GM18526 (cell line): Measurements from ENCODE around the gene POGZ.

Experiments used
- POLR2A ChIP-seq: IDR thresholded peaks from 3 replicates; pipeline ENCODE4 v1.6.1; 2011; ENCODE audit not compliant: insufficient read length; ENCODE audit errors: extremely low read depth

POGZ gene

DNA sequence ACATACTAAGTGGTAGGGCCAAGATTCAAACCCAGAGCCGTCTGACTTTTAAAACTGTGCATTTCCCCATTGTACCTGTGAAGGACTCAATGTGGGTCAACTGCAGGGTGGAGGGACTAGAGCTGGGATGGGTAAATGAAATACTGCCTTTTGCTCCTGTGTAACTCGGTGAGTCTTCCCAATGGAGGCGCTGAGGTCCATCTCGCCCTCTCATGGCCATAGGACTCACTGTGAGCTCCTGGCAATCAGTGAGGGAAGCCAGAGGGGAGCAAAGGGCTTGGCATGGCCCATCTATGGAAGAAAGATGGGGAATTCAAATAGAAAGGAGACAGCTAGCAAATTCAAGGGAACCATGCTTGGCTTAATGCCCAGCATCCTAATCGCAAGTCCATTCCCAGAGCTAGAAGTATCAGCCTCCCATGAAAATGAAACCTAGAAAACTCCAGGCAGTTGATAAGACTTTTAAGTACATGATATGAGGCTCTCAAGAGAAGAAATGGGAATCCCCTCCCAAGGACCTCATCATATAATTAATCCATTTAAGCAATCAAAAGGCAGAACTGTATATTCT lies 26.5 kb upstream of the POGZ start:
- TF ChIP-seq POLR2A: no peak

- TF ChIP-seq POLR2A: no peak
Observed at GRCh38 chr1:151482017-151482416, 22.7 kb upstream of the POGZ start.

GRCh38 chr1:151479462-151479861 lies 20.2 kb upstream of the POGZ start:
- no peak for TF ChIP-seq POLR2A

DNA sequence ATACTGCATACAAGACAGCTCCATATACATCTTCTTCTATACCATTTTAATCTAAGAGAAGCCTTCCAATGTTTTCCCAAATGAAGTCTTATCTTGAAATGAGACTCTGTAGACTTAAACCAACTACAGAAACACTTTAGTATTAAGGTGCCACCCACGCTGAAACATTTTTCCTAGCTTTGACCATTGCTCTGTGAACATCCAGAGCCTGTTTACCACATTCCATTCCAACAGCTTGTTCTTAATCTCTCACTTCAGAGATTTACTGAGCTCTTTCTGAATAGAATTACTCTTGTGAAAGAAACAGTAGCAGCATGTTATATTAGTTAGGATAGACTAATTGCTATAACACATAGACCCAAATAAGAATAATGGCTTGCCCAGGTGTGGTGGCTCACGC lies 19.6 kb upstream of the POGZ start:
- TF ChIP-seq POLR2A: no peak

DNA sequence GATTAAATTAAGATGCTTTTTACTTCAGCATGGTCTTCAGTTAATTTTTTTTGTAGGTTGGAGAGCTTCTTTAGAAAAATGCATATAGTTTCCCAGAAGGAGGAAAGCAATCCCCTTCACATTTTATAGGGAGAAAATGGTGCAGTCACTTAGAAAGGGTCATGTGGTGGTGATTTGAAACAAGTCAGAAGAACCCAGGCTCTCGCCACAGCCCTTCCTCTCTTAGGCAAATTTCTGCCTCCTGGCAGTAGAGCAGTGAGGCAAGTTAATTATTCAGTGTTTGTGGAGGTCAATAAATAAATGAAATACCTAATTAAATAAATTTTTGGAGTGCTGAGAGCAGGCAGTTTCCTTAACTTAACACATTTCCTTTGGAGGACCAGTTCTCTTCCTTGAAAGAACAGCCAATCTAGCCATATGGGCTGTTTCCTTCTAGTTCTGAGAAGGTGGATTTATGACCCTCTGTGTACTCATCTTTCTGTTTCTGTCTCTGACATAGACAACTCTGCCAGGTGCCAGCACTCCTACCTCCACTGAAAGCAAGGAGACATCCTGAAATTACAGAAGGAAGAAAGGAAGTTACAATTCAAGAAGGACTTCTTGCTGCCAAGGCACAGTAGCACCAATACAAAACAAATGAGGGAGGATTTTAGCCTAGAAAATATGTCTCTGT lies 19.0 kb upstream of the POGZ start:
- no peak for TF ChIP-seq POLR2A

GRCh38 chr1:151477066-151477465 lies 17.8 kb upstream of the POGZ start:
- TF ChIP-seq POLR2A: no peak

GRCh38 chr1:151476083-151476482 lies 16.8 kb upstream of the POGZ start:
- no peak for TF ChIP-seq POLR2A

GRCh38 chr1:151475175-151475574 lies 15.9 kb upstream of the POGZ start:
- no peak for TF ChIP-seq POLR2A

- no peak for TF ChIP-seq POLR2A
Observed at GRCh38 chr1:151474745-151475144, 15.5 kb upstream of the POGZ start.

DNA sequence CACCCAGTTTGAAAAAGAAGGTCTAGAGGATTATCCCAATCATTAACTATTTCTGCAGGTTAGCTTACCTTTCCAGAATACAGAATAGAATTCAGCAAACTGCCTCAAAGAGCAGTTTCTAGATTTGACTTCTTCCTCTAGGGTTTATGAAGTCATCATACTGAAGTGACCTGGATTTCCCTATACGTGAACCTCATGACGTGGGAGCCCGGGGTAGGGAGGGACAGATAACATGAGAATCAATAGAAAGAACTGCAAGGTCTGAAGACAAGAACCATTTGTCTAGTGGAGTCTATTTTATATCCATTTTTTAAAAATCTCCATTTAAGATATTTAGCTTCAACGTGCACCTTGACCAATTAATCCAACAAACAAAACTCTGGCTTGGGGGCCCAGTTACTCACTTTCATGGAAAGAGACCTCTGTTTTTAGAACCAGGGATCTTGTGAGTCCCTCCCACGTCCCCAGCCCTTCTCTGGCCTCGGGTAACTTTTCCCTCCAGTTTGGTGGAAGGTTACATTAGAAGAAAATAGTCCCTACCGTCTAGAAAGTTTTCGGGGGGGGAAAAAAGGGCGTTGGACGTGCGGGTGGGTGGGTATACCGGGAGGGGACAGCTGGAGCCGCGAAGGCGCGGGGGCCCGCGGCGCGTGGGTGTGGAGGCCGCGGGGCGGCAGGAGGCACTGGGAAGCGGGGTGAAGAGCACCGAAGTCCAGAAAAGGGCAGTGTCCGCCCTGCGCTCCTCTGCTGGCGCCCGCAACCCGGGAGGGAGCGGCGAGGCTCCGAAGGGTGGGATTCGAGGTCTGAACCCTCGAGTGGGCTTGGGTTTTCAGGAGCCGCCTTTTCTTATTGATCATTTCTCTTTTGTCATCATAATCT lies 13.8 kb upstream of the POGZ start:
- no peak for TF ChIP-seq POLR2A

GRCh38 chr1:151465026-151465425 lies 5.7 kb upstream of the POGZ start:
- no peak for TF ChIP-seq POLR2A

DNA sequence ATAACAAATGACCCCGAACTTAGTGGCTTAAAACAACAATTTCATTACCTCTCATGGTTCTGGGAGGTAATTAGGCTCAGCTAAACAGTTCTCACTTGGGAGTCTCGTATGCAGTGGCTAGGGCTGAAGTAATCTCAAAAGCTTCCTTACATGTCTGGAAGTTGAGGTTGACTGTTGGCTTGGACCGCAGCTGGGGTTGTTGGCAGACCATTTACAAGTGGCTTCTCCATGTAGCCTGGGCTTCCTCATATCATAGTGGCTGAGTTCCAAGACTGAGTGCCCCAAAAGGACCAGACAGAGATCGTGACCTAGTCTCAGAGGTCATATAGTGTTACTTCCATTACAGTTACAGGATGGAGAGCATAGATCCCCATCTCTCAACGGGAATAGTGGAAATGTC lies 2.4 kb upstream of the POGZ start:
- no peak for TF ChIP-seq POLR2A

DNA sequence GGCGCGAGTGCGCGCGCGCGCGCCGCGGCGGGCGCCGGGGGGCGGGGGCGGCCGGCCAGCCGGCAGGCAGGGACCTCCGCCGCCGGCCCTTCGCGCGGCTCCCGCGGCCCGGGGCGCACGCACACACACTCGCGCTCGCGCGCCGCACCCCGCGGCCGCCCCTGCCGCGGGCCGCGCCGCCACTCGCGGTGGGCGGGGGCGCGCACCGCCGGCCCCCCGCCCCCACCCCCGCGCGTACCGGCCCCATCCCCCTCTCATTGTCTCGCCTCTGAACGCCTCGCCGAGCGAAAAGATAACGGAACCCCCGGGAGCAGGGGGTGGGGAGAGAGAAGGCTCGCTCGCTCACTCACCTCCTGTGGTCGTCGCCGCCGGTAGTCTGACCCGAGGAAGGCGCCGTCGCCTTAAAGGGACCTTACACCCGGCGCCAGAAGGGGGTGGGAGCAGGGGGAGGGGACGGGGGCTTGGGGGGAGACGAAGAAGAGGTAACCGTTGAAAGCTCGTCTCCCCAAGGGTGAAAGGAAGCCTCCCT lies 428 bp downstream of the POGZ start:
- TF ChIP-seq POLR2A: peak; percentile 28

DNA sequence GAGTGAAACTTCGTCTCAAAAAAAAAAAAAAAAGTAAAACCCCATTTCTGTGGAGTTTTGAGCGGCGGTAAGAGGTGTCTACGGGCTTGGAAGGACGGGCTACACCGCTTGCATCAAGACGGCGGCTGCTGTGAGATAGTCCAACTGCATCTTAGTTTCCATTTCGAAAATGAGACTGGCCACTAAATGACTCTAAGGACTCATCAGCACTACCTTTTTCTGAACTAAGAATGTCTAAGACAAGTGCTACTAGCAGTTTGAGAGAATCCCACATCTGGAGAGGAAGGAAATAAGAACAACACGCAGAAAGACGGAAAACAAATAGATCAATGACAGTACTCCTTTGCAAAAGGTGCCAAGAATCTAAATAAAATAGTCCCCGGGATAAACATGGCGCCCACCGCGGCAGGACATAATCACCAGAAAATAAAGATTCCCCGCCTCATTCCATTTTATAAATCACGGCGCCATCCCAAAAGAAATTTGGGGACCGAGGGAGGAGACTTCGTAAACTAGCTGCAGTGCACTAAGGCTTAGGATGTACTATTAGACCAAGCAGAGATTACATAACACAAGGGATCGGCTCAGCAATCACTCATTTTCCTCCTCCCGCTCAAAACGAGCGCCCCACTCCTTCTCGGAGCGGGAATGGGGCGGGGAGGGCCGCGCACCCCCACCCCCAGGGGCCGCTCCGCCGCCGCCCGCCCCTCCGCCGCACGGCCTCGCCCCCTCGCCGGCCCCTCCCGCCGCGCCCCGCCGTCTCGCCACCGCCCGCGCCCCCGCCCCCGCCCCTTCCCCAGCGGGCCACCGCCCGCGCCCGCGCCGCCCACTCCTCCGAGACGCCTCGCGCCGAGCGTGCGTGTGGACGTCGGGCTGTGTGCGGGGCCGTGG lies 1.1 kb downstream of the POGZ start:
- TF ChIP-seq POLR2A: no peak

DNA sequence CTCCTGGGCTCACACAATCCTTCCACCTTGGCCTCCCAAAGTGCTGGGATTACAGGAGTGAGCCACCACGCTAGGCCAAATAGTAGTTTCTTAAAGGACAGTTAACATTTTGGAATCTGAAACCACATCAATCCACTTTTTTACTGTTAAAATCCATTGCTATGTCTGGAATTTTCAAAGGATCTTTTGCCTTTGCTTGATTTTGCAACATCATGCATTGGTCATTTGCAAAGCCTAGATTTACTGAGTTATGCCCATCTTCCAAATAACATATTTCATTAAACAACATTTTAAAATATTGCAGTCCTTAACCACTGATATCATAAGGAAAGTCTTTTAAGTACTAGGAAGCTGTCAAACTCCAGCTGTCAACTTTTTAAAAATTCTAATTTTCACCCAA lies 3.3 kb downstream of the POGZ start:
- TF ChIP-seq POLR2A: no peak
